Measurements from ENCODE around the gene ZNF831.

ZNF831 gene

GRCh38 chr20:59163631-59164530, at the start of gene ZNF831:
Gene ZNF831 (plus strand): TSS chr20:59163821. CDS start chr20:59191020, 27,199 bp downstream.
- TF ChIP-seq CTCF (conservative IDR thresholded peaks at IDR 0.05; ENCODE audit: low read depth, low read length): no peak
- no peak within 1 kb of the TSS for H3K4me3 ChIP-seq (ENCODE audit: low read depth, low read length)
- no peak for DNase-seq (ENCODE audit: low read depth)

GRCh38 chr20:59117526-59117925, 46.1 kb upstream of the ZNF831 start:
- no peak for TF ChIP-seq CTCF (conservative IDR thresholded peaks at IDR 0.05; ENCODE audit: low read depth, low read length)
- H3K4me3 ChIP-seq (ENCODE audit: low read depth, low read length): no peak overlapping the region
- no peak for DNase-seq (ENCODE audit: low read depth)

GRCh38 chr20:59118855-59119254, 44.8 kb upstream of the ZNF831 start:
- no peak for DNase-seq (ENCODE audit: low read depth)
- TF ChIP-seq CTCF (conservative IDR thresholded peaks at IDR 0.05; ENCODE audit: low read depth, low read length): no peak
- H3K4me3 ChIP-seq (ENCODE audit: low read depth, low read length): no peak overlapping the region

GRCh38 chr20:59120491-59120890, 43.1 kb upstream of the ZNF831 start:
- TF ChIP-seq CTCF (conservative IDR thresholded peaks at IDR 0.05; ENCODE audit: low read depth, low read length): no peak
- DNase-seq (ENCODE audit: low read depth): no peak
- no peak overlapping the region for H3K4me3 ChIP-seq (ENCODE audit: low read depth, low read length)

GRCh38 chr20:59120919-59121318, 42.7 kb upstream of the ZNF831 start:
- TF ChIP-seq CTCF (conservative IDR thresholded peaks at IDR 0.05; ENCODE audit: low read depth, low read length): no peak
- no peak overlapping the region for H3K4me3 ChIP-seq (ENCODE audit: low read depth, low read length)
- DNase-seq (ENCODE audit: low read depth): no peak

GRCh38 chr20:59121714-59122565, 41.7 kb upstream of the ZNF831 start:
- TF ChIP-seq CTCF (conservative IDR thresholded peaks at IDR 0.05; ENCODE audit: low read depth, low read length): no peak

More at GRCh38 chr20:59121714-59122565, 41.7 kb upstream of the ZNF831 start:
- no peak overlapping the region for H3K4me3 ChIP-seq (ENCODE audit: low read depth, low read length)
- no peak for DNase-seq (ENCODE audit: low read depth)
